Sigmoid colon (tissue), 4 donors: ENCODE data around the gene CNMD.

ENCODE experiments used
- EP300 ChIP-seq, 4 donors: sonication (generic); formaldehyde crosslinking; IDR thresholded peaks; one replicate each; pipeline ENCODE4 v1.6.1; 2017; ENCODE audit warnings: antibody characterized with exemption in 4 of 4
- POLR2A ChIP-seq, 2 donors: fragments of 450-650 bp; IDR thresholded peaks; one replicate each; pipeline ENCODE4 v1.6.1; 2016; ENCODE audit warnings: antibody characterized with exemption in 2 of 2, mild to moderate bottlenecking in 2 of 2, moderate library complexity in 2 of 2
- POLR2AphosphoS5 ChIP-seq, 4 donors: sonication (generic); formaldehyde crosslinking; IDR thresholded peaks; one replicate each; pipeline ENCODE4 v1.6.1; 2017; ENCODE audit warnings: antibody characterized with exemption in 4 of 4
- TF ChIP-seq, protein P1 (sequence below), 4 experiments: fragments of 450-650 bp in 3 of 4; fragments of 200-600 bp in 1 of 4; IDR thresholded peaks; one replicate each; pipeline ENCODE4 v1.5.1; 2016 to 2019; ENCODE audit warnings: antibody characterized with exemption in 4 of 4, mild to moderate bottlenecking in 3 of 4, moderate library complexity in 2 of 4

DNA sequence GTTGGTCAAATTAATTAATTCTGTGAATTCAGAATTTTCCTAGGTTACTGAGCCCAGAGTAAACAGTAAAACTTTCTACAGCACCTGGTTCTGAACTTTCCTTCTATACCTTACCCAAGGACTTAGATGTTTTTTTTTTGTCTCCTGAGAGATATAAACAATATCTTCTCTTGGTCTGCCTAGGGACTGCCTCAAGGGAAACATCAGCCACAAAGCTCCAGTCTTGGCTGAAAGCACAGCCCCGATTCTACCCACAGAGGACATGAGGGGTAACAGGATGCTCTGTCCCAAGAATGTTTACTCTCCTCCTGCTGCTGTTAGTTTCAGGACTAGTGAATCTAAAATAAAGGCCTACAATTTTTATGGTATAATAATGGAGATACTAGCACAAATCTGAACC lies 14.3 kb downstream of the CNMD start:
- TF ChIP-seq, protein P1, sequence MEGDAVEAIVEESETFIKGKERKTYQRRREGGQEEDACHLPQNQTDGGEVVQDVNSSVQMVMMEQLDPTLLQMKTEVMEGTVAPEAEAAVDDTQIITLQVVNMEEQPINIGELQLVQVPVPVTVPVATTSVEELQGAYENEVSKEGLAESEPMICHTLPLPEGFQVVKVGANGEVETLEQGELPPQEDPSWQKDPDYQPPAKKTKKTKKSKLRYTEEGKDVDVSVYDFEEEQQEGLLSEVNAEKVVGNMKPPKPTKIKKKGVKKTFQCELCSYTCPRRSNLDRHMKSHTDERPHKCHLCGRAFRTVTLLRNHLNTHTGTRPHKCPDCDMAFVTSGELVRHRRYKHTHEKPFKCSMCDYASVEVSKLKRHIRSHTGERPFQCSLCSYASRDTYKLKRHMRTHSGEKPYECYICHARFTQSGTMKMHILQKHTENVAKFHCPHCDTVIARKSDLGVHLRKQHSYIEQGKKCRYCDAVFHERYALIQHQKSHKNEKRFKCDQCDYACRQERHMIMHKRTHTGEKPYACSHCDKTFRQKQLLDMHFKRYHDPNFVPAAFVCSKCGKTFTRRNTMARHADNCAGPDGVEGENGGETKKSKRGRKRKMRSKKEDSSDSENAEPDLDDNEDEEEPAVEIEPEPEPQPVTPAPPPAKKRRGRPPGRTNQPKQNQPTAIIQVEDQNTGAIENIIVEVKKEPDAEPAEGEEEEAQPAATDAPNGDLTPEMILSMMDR (IDR thresholded peaks at IDR 0.05): no peak
- no peak for TF ChIP-seq EP300 (IDR thresholded peaks at IDR 0.05)
- no peak for TF ChIP-seq POLR2A (IDR thresholded peaks at IDR 0.05)
- no peak for TF ChIP-seq POLR2AphosphoS5 (IDR thresholded peaks at IDR 0.05)
